Measurements from ENCODE around the gene ATP1B1.

The ATP1B1 gene

GRCh38 chr1:169094897-169095569 is 11.5 kb upstream of the ATP1B1 start:
- no peak for DNase-seq (ENCODE audit: low read depth)

- no peak for DNase-seq (ENCODE audit: low read depth)
These were observed 8.1 kb upstream of the ATP1B1 start for GRCh38 chr1:169098380-169098779.

- DNase-seq (ENCODE audit: low read depth) = no peak
These were observed 6.9 kb upstream of the ATP1B1 start for GRCh38 chr1:169099561-169099960.

- no peak for DNase-seq (ENCODE audit: low read depth)
These were observed 6.3 kb upstream of the ATP1B1 start for GRCh38 chr1:169100208-169100607.

- no peak for DNase-seq (ENCODE audit: low read depth)
These were observed 5.8 kb upstream of the ATP1B1 start for GRCh38 chr1:169100651-169101088.

- DNase-seq (ENCODE audit: low read depth) = no peak
These were observed 3.9 kb upstream of the ATP1B1 start for GRCh38 chr1:169102567-169102966.

GRCh38 chr1:169103002-169103401 is 3.5 kb upstream of the ATP1B1 start:
- DNase-seq (ENCODE audit: low read depth) = no peak

GRCh38 chr1:169103480-169103893 is 3.0 kb upstream of the ATP1B1 start:
- DNase-seq (ENCODE audit: low read depth) = no peak

- no peak for DNase-seq (ENCODE audit: low read depth)
These were observed 1.4 kb upstream of the ATP1B1 start for GRCh38 chr1:169105087-169105433.

- DNase-seq (ENCODE audit: low read depth) = no peak
These were observed 926 bp upstream of the ATP1B1 start for GRCh38 chr1:169105434-169106094.

- DNase-seq (ENCODE audit: low read depth) = no peak
These were observed 572 bp downstream of the ATP1B1 start for GRCh38 chr1:169106921-169107602.

- no peak for DNase-seq (ENCODE audit: low read depth)
These were observed 1.2 kb downstream of the ATP1B1 start for GRCh38 chr1:169107603-169108208.

- DNase-seq (ENCODE audit: low read depth) = no peak
These were observed 1.7 kb downstream of the ATP1B1 start for GRCh38 chr1:169108223-169108622.

- DNase-seq (ENCODE audit: low read depth) = no peak
These were observed 2.5 kb downstream of the ATP1B1 start for GRCh38 chr1:169108863-169109560.

GRCh38 chr1:169109561-169110134 is 3.2 kb downstream of the ATP1B1 start:
- no peak for DNase-seq (ENCODE audit: low read depth)

- no peak for DNase-seq (ENCODE audit: low read depth)
These were observed 3.7 kb downstream of the ATP1B1 start for GRCh38 chr1:169110236-169110635.

- DNase-seq (ENCODE audit: low read depth) = no peak
These were observed 4.4 kb downstream of the ATP1B1 start for GRCh38 chr1:169110689-169111447.

- no peak for DNase-seq (ENCODE audit: low read depth)
These were observed 5.0 kb downstream of the ATP1B1 start for GRCh38 chr1:169111472-169111871.

- no peak for DNase-seq (ENCODE audit: low read depth)
These were observed 5.8 kb downstream of the ATP1B1 start for GRCh38 chr1:169112241-169112640.

- peak; percentile 93 for DNase-seq (ENCODE audit: low read depth)
These were observed 7.2 kb downstream of the ATP1B1 start for GRCh38 chr1:169113613-169114119.

Data from non-pigmented ciliary epithelial cell (primary cell).